Stimulated activated CD8-positive, alpha-beta memory T cell treated with anti-CD3 and anti-CD28 coated beads, Interleukin-15, amount 100 ng/mL, for 24 hours (primary cell): ENCODE data around the gene KCNAB3.
"Not testable (repeated sequence)": the region's sequence is repeated elsewhere in the genome, so short reads cannot be mapped to it uniquely, and the experiment has no call there.

Experiments used
- DNase-seq: peaks from one replicate; pipeline ENCODE4 v3.0.0-alpha.2; 2020; ENCODE audit warnings: low read depth

Gene KCNAB3

GRCh38 chr17:7929158-7930023, at the start of gene KCNAB3:
KCNAB3 (minus strand) TSS chr17:7929856; CDS start chr17:7929435, 421 bp downstream.
- DNase-seq, result no peak

GRCh38 chr17:7977805-7978204, 48.1 kb upstream of the KCNAB3 start:
- DNase-seq, result no peak

GRCh38 chr17:7977039-7977438, 47.4 kb upstream of the KCNAB3 start:
- DNase-seq, result no peak

- no peak for DNase-seq
Observed at GRCh38 chr17:7974638-7975131, 45.0 kb upstream of the KCNAB3 start.

GRCh38 chr17:7972131-7972785, 42.6 kb upstream of the KCNAB3 start:
- DNase-seq, result no peak

- no peak for DNase-seq
Observed at GRCh38 chr17:7971651-7972050, 42.0 kb upstream of the KCNAB3 start.

GRCh38 chr17:7969433-7969832, 39.8 kb upstream of the KCNAB3 start:
- DNase-seq, result no peak

GRCh38 chr17:7967751-7968150, 38.1 kb upstream of the KCNAB3 start:
- no peak for DNase-seq

- no peak for DNase-seq
Observed at GRCh38 chr17:7961421-7961820, 31.8 kb upstream of the KCNAB3 start.

GRCh38 chr17:7959503-7960253, 30.0 kb upstream of the KCNAB3 start:
- no peak for DNase-seq

- no peak for DNase-seq
Observed at GRCh38 chr17:7956228-7956965, 26.7 kb upstream of the KCNAB3 start.

GRCh38 chr17:7955414-7956227, 26.0 kb upstream of the KCNAB3 start:
- no peak for DNase-seq

- not testable (repeated sequence) for DNase-seq
Observed at GRCh38 chr17:7953266-7953665, 23.6 kb upstream of the KCNAB3 start.

- no peak for DNase-seq
Observed at GRCh38 chr17:7951143-7951792, 21.6 kb upstream of the KCNAB3 start.

- no peak for DNase-seq
Observed at GRCh38 chr17:7950578-7950977, 20.9 kb upstream of the KCNAB3 start.

GRCh38 chr17:7947651-7948050, 18.0 kb upstream of the KCNAB3 start:
- no peak for DNase-seq

GRCh38 chr17:7946441-7946840, 16.8 kb upstream of the KCNAB3 start:
- no peak for DNase-seq

- DNase-seq, result no peak
Observed at GRCh38 chr17:7945651-7946050, 16.0 kb upstream of the KCNAB3 start.

- no peak for DNase-seq
Observed at GRCh38 chr17:7944326-7944725, 14.7 kb upstream of the KCNAB3 start.

GRCh38 chr17:7943291-7943690, 13.6 kb upstream of the KCNAB3 start:
- no peak for DNase-seq
